ENCODE data around the gene USP6NL.

GRCh38 chr10:11647676-11648075 lies 36.2 kb upstream of the USP6NL start:
- no peak for TF ChIP-seq CTCF (conservative IDR thresholded peaks at IDR 0.05 in 1 of 2, IDR thresholded peaks at IDR 0.05 in 1 of 2; ENCODE audit: extremely low read depth in 1 of 2, insufficient read depth in 1 of 2, low read depth in 1 of 2, low read length in 2 of 2)
- no peak for TF ChIP-seq EZH2 (IDR thresholded peaks at IDR 0.05; ENCODE audit: borderline replicate concordance, low read length)
